Astrocyte of the hippocampus (primary cell): Measurements from ENCODE around the gene PTPRN2.
"Not testable (repeated sequence)": the region's sequence is repeated elsewhere in the genome, so short reads cannot be mapped to it uniquely, and the experiment has no call there.

Experiments
- DNase-seq: peaks from one replicate; pipeline ENCODE4 v3.0.0; 2011; ENCODE audit warnings: low read depth, low spot score

Gene PTPRN2

DNA sequence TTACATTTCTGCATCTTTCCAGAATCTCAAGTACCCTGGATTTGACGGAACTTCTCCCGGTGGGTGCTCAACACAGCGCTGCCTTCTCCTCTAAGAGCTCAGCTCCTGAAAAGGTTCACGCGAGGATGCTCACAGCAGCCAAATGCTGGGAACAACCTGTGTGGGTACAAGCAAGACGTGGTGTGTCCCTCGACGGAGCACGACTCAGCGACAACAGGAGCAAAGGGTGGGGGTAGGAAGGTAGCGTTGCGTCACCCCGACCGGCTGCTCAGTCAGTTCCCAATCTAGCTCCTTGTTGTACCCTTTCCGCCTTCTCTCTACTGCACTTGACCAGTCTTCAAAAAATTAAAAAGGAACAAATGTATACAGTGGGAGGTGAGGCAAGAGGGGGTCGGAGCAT, 117.3 kb downstream of the PTPRN2 start:
- no peak for DNase-seq

DNA sequence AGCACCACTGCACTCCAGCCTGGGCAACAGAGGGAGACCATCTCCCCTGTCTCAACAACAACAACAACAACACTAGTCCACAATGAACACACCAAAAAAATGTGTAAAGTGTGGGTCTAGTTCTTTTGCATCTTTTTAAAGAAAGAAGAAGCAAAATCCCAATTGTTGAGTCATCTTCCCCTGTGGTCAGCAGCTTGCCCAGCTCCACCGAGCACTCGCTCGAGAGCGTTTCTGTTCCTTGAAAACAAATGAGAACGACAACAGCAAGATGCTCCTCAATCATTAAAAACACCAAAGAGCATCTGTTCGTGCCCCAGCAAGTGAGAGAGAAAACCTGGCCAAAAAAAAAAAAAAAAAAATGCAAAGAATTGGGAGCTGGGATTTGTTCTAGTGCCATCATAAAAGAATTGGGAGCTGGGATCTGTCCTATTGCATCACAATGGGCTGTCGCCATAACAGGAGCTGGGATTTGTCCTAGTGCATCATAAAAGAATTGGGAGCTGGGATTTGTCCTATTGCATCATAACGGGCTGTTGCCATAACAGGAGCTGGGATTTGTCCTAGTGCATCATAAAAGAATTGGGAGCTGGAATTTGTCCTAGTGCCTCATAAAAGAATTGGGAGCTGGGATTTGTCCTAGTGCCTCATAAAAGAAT, 118.1 kb downstream of the PTPRN2 start:
- peak; percentile 23 for DNase-seq

DNA sequence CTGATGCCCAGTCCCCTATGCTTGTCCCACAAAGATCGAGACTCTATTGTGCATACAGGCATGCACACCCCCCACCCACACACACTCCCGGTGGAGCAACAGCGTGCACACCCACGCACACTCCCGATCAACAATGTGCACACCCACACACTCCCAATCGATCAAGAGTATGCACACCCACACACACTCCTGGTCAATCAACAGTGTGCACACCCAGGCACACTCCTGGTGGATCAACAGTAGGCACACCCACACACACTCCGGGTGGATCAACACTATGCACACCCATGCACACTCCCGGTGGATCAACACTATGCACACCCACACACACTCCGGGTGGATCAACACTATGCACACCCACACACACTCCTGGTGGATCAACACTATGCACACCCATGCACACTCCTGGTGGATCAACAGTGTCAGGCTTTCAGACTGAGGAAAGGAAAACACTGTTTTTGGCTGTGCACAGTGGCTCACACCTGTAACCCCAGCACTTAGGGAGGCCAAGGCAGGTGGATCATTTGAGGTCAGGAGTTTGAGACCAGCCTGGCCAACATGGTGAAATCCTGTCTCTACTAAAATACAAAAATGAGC, 118.8 kb downstream of the PTPRN2 start:
- DNase-seq, result no peak

DNA sequence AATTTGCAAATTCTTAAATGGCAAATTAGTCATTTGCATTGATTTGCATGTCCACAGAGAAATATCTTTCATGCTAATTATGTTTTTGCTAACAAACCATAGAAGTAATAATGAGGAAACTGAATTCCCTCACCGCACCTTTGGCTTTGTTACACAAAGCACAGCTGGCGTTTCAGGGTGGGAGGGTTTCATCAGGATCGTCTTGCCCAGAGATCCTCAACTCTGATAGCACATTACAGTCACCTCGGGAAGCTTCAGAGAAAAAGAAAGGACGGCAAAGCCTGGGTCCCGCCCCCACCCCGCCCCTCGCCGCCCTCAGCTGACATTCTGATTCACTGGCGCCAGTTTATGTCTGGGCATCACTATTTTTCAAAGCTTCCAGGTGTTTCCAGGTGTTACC, 119.4 kb downstream of the PTPRN2 start:
- no peak for DNase-seq

DNA sequence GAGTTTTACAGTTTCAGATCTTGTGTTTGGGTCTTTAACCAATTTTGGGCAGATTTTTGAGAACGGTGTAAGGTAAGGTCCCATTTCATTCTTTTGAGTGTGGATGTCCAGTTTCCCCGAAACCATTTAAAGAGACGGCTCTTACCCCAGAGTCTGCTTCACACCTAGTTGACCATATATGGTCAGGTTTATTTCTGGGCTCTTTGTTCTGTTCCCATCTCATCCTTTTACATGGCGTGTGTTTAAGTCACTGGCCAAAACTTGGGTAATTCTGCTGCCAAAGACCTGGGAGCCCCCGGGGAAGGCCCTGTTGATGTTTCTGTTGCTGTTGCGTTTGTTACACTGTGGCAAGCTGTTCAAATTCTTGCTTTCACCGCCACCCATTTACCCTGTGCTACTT, 120.1 kb downstream of the PTPRN2 start:
- DNase-seq, result no peak

DNA sequence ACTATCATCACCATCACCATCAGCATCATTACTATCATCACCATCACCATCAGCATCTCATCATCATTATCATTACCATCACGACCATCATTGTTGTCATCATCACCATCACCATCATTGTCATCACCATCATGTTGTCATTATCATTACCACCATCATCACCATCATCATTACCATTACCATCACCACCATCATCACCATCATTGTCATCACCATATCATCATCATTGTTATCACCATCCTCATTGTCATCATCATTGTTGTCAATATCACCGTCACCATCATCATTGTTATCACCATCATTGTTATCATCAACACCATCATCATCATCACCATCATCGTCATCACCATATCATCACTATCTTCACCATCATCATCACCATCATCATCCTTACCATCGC, 124.3 kb downstream of the PTPRN2 start:
- DNase-seq, result no peak

DNA sequence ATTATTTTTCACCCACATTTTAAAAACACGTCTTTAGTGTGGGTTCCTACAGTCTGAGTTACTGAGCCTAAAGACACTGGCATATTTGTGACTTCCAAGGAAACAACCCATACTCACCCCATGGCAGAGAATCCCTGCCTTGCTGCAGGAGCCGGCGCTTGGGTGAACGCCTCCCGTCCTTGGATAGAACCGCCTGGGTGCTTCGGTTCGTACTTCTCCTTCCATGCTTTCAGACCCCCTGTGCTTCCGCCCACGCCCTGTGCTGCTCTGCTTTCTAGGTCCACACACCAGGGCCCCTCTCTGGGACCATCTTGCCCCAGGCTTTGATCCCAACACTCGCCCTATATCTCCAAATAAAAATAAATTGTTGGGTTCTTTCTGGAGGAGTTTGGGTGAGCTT, 125.8 kb downstream of the PTPRN2 start:
- DNase-seq, result no peak

DNA sequence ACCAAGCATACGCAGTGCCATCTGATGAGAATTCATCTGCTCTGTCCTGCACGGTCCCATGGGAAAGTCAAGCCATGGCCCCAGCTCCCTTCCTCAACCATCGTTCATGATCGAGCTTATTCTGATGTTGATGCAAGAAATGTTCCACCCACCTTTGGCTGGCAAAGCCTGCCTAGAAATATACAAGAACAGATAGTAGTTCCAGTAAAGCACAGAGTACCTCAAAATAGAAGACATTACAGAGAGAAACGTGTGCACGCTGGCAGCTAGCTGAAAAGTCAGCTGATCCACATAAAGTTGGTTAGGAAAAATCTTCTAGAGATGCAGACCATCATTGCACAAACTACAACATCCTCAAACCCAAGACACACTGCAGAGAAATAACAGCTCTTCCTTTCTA, 127.0 kb downstream of the PTPRN2 start:
- DNase-seq, result no peak

DNA sequence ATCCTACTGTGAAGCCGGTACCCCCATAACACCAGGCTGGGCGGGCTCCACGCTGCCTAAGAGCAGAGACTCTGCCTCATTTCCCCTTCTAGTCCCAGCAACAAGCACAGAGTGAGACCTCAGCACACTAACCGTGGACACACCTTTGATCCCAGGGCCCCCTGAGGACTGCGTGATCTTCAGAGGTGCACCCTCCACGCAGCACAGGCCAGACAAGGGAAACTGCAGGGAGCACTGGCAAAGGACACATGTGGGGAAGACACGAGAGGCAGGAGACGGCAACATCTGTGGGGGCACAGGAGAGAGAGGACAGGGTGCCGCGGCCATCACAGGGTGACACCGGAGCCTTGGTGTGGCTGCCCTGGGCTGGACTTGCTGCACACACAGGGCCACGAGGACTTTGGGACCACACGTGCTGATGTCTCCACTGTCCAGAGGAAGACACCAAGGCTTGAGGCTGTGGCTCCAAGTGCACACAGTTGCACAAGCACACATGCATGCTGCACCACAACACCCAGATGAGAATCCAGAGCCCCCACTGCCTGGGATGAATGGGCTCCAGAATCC, 128.8 kb downstream of the PTPRN2 start:
- no peak for DNase-seq

DNA sequence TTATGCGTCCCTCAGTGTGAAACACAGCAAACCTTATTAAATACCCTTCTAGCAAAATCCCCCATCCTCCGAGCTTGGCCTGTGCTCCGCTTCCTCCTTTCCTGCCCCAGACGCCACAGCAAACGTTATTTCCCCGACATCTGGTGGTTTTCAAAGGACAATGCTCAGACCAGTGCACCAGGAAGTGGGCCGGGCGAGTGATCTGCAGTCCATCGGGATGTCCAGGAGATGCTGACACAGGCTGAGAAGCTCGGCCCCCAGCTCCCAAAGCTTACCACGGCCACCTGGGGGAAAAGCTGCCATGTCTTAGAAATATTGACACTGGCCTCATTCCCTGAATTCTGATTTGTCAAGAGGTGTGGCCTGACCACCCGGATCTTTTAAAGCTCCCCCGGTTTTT, 129.5 kb downstream of the PTPRN2 start:
- no peak for DNase-seq

DNA sequence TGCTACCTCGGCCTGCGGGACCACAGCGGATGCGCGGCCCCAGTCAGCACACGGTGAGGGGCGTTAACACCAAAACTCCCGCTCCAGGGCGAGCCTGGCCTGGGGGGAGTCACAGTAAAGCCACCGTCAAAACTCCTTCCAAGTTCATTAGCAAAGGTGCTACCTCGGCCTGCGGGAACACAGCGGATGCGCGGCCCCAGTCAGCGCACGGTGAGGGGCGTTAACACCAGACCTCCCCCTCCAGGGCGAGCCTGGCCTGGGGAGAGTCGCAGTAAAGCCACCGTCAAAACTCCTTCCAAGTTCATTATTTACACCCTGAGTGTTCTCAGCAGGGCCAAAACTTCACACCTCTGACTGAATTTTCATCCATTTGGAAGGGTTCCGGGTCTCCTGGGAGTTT, 130.0 kb downstream of the PTPRN2 start:
- DNase-seq, result not testable (repeated sequence)

DNA sequence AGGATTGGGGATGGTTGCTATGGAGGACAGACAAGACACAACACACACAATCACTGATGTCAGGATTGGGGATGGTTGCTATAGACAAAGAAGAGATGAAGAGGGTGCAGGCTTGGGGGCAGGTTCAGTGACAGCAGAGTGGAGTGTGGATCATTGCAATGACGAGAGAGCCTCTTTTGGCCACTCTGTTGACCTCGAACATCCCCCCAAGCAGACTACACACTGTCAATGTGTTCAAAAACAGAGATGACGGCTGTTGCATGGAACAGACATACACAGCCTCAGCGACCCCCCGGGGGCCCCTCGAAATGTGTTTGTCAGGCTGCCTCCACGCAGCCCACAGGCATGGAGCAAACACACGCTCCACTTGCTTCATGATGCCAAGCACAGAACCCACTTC, 133.0 kb downstream of the PTPRN2 start:
- no peak for DNase-seq

DNA sequence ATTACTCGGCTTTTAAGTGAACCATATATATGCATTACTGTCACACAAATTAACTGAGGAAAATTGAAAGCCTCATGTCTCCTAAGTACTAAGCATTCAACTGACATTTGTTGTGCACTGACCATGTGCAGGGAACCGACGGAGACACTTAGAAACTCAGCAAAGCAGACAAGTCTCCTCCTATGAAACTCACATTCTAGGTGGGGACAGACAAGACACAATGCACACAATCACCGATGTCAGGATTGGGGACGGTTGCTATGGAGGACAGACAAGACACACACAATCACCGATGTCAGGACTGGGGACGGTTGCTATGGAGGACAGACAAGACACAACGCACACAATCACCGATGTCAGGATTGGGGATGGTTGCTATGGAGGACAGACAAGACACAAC, 134.0 kb downstream of the PTPRN2 start:
- no peak for DNase-seq

DNA sequence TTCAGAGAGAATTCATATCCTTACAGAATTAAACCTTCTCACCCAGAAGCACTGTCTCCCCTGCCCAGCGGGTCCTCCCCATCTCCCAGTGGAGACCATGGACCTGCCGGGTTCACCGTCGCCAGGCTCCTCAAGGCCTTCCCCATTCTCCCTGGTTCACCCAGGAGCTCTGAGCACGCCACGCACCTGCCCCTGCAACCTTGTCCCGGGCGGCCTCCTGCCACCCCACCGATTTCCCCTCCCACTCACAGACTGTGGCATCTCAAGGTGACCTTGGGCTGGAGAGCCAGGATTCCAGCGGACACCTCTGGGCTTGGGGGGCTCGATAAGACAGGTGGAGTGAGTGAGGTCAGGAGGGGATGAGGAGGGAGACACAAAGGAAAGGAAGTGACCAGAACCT, 135.3 kb downstream of the PTPRN2 start:
- no peak for DNase-seq

DNA sequence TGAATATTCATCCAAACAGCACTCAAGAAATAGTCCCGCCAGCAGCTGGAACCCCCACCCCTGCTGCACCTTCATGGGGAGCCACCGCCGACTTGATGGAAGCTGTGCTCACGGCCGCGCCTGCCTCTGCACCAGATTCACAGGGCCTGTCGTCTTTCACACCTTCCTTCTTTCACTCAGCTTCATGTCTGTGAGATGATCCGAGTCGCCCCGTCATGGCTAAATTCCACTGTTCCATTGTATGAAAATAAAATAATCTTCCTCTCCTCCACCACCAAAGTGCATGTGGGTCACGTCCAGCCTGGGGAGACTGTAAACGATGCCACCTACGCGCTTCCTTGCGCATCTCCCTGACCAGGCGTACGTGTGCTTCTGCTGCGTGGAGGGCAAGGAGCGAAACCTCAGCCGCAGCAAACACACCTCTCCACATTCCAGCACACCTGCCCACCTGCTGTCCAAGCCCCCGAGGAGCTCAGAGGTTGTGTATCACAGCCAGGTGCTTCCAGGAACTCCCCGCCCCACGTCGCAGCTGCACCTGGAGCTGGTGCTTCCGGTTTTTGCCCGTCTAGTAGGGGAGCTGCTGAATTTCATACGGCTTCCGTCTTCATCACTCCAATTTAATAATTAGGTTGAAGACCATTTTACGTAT, 137.0 kb downstream of the PTPRN2 start:
- no peak for DNase-seq

DNA sequence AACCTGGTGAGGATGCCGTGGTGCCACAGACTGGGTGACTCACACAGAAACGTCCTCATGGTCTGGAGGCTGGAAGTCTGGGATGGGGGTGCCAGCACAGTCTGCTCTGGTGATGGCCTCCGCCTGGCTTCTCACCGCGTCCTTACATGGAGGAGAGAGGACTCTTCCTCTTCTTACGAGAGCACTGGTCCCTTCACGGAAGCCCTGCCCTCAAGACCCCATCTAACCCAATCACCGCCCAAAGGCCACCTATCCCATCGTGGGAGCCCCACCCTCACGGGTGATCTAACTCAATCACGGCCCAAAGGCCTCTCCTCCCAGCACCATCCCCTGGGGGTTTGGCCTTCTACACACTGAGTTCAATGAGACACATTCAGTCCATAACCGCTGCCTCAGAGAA, 137.7 kb downstream of the PTPRN2 start:
- DNase-seq, result no peak

DNA sequence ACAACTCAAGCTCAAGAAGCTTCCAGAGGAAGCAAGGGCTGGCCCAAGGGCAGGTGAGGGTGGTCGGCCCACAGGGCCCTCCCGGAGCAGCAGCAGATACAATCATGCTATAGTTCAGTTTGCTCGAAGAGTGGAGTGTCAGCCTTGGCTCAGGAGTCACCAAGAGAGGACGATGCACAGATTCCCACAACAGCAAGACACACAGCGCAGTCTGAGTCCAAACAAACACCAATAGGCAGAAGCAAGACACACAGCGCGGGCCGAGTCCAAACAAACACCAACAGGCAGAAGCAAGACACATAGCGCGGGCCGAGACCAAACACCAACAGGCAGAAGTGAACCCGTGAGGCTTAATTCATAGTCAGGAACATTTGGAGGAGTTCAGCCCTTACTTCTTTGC, 138.4 kb downstream of the PTPRN2 start:
- no peak for DNase-seq

DNA sequence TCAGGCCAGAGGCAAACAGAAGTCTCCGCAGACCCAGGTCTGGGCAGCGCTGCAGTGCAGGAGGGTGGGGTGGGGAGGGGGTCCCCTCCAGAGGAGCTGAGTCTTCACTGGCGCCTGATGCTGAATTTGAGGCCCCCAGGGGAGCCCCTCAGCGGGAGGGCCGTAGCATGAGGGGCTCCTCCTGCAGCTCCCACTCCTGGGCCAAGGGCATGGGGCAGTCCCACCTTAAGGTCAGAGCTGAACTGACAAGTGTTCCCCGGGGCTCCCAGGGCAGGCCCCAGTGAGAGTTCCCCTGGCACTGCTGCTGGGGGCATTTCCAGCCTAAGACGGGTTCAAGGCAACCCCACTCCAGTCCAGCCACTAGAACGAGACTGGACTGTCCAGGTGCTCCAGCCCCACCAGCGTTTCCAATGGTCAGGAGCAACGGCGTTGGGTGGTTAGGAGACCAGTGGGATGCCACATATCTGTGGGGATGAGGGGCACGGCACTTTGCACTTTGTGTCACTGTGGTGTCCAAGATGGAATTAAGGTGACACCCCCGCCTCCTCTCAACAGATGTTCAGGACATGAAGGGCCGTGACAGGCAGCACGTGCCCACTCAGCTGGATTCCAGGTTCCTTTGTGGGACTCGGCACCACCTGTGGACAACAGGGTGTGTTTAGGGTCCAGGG, 139.1 kb downstream of the PTPRN2 start:
- no peak for DNase-seq

DNA sequence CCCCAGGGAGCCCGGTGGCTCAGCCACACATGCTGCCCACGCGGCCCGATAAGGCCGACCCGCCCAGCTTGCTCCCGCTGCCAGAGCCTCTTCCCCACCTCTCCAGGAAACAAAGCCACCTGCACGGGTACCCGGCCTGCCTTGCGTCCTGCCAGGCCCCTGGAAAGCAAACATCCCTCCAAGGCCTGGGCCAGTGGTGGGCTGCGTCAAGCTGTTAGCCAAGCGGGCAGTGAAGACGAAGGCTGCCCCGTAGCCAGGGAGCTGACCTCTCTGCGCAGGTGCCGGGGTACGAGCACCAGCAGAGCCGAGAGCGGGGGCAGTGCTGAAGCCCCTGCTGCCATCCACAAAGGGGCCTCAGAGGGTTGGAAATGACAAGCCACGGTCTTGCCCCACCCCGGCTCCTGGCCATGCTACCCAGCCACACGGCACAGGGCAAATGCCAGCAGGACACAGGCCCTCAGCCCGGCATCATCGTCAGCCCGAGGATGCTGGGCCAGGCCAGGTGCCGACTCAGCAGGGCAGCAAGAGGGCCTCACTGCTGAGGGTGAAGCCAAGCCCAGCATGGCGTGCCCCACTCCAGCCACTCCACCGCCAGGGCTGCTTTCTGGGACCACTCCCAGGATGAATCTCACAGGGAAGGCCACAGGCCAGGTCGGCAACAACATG, 140.0 kb downstream of the PTPRN2 start:
- DNase-seq, result no peak

DNA sequence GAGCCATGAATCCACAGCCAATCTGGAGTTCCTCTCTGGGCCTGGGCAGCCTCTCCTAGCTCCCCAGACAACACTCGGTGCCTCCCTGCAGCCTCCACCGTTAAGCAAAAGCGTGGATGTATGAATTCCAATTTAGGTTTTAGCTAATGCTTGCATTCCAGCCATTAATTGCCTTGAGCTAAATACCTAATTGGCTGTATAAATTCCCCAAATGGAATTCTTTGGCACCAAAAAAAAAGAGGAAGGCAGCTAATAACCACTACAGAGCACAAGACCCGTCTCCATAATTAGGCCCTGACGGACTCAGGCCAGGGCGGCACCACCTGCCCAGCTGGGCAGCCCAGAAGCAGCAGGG, 140.5 kb downstream of the PTPRN2 start:
- no peak for DNase-seq

DNA sequence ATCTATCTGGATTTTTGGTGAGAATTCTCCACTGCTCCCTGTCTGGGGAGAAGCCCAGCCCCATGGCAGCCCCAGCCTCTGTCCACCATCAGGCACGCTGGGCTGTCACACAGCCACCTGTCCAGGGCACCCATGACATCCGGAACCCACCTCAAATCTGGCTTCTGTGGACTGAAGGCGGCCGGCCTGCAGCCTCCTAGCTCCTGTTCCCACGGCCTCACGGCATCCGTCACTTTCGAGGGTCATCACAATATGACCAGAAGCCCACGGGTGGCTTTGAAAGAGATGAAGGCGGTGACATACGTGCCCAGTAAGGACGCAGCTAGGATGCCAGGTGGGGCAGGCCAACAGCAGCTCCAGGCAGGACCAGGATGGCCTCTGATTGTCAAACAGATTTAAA, 140.9 kb downstream of the PTPRN2 start:
- no peak for DNase-seq

DNA sequence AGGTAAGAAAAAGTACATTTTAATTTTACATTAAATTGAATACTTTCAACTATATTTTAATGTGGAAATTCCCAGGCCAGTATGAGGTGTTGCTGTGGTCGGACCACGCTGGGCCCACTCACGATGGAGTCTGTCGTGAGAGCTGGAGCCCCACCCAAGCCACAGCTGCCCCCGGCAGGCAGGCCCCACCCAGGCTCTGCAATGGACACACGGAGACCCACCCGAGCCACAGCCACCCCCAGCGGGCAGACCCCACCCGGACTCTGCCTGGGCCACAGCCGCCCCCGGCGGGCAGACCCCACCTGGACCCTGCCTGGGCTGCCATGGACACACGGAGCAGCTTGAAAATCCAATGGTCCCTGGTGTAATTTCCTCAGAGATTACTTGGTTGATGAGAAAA, 141.3 kb downstream of the PTPRN2 start:
- DNase-seq, result no peak
